HG02610 (cell line): ENCODE data around the gene LRIG3.

Experiments used
- ATAC-seq: cut with Tn5 transposase; IDR thresholded peaks from one replicate; pipeline ENCODE4 v1.9.1; 2021; ENCODE audit warnings: mild to moderate bottlenecking, moderate library complexity; ENCODE audit not compliant: unreplicated experiment

Gene LRIG3

DNA sequence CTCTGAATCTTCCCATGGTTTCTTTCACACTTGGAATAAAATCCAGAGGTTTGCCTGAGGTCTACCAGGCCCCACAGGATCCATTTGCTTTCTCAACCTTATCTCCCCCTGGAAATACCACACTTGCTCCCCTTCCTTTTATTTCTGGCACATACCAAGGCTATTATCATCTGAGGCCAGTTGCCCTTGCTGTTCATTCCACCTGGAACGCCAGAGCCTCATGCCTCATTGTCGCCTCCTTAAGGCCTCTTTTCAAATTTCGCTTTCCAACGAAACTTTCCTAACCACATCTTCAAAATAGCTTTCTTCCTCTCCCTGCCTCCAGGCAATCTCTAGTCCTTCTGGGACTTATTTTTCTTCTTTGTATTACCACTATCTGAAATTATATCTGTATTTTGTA, 11.2 kb upstream of the LRIG3 start:
- no peak for ATAC-seq

DNA sequence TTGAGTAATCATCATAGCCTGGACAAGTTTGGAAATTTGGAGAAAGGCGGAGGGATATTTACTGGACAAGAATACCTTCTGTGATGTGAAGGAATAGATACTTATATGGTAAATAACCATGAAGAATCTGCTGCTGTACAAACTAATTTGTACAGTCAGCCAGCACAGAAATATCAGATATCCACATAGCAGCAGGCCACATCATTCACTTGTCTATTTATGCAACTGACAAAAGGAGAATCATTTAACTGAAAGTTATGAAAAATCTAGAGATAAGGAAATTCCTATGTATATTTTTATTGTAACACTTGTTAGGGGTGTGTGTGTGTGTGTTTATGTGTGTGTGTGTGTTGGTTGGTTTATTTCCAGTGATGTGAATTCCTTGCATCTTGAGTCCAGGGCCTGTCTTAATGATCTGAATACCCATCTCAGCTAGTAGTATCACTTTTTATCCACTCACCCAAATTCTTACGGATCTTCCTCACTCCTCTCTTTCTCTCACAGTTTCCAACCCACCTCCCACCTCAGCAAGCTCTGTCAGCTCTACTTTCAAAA, 10.5 kb upstream of the LRIG3 start:
- no peak for ATAC-seq

DNA sequence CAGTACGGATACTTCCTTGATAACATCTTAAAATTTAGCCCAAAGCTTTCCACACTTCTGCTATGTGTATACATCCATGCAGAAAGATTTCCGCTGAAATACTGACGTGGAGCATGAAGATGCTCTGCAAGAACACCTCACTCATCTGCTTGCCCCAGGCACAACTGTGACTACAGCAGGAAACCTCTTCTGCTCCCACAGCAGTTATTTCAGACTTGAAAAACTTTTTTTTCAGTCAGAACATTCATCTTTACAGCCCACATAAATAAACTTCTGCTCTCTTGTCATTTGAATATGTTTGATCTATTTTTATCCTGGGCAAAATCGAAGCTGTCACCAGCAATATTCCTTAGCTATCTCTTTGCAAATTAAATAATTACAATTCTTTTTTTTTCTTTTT, 6.8 kb upstream of the LRIG3 start:
- ATAC-seq: no peak

DNA sequence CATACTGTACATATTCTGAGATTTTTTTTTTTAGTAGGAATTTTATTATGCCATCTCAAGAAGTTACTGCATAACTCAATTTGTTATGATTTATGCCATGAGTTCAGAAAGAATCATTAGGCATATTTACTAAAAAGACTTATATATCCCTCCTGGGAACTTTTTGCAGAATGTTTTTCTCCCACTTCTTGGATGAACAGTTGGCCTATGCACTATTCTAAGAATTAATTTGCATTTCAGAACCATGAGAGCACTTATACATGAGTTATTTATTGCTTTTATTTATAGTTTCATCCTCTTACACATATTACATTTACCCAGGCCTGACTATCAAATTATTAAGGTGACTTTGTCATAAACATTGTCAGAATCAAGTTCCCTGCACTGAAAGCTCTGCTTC, 6.3 kb upstream of the LRIG3 start:
- no peak for ATAC-seq

DNA sequence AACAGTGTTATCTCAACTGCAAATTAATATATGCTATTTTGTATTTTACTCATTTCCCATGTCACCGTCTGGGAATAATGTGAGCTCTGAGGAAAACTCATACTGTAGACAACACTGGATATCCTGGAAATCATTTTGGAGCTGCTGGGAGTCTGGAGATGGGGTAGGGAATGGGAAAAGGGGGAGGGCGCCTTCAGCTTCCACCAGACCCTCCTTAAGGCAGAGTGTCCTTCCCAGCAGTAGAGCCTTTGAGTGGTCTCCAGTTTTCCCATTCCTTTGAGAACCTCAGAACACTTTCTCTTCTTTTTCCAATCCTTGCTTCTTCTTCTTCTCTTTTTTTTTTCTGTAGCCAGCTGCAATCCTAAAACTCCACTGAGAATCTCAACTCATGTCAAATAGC, 5.4 kb upstream of the LRIG3 start:
- no peak for ATAC-seq

DNA sequence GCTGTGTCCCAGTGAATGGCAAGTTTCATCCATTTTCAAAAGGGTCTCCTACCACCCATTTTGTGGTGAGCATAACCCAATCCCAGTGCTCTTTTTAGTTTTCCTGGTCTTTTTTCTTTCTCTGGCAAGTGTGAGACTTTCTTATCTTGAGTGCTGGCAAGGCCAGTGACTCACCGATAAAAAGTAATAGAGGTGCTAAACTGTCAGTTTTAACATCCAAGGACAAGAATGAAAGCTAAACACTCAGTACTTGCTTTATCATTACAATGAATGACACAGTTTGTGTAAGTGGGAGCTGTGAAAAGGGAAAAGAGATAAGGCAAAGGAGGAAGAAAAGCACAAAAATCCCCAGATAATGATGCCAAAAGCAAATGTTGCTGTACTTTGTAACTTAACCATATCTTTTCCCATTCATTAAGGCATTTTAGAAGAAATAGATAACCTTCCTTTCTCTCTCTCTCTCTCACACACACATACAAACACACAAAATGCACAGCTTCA, 4.9 kb upstream of the LRIG3 start:
- ATAC-seq: no peak

DNA sequence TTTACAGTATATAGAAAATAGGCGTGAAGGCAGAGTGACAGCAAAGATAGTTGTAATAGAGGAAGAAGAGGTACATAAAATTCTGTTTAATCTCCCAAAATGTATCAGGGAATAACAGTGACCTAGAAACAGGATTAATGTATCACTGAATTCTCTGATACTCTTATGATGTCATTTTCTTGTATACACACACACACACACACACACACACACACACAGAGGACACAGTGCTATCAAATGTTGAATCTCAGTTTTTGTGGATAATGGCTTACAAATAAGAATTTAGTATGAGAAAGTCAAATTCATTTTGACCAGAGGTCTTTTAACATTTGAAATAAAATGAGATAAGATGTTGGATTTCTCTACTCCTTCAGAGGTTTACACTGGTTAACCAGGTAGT, 4.3 kb upstream of the LRIG3 start:
- no peak for ATAC-seq

DNA sequence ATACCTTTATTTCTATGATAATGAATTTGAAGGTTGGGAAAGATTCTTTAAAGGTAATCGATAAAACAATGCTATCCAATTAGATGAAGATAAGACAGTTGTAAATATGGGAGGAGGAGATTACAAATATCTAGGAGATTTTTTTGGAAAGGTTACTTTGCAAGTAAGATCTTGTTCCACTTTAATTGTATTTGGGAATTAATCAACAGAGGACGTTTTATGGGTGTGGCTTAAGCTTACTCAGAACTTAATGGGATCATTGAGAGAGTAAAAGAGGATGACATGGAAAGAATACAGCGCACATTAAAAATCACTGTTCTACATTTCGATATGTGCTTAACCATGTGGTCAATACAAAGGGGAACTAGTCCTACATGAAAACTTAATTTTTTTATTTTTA, 3.5 kb upstream of the LRIG3 start:
- no peak for ATAC-seq

DNA sequence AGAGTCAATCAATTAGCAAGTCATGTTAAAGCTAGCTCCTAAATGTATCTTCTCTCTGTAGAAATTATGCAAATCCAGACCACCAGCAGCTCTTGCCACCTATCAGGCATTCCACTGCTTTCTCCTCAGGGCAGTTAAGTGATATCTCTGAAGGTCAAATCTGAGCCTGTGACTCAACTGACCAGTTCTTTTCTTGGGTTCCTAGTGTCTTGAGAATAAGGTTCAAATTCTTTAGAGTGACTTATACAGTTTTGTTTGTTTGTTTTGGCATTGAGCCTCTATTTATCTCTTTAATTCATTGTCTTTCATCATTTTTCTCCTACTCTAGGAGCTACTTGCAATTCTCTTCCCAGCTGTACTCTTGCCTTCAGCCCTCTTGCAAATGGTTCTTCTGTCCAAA, 2.5 kb upstream of the LRIG3 start:
- ATAC-seq: no peak

DNA sequence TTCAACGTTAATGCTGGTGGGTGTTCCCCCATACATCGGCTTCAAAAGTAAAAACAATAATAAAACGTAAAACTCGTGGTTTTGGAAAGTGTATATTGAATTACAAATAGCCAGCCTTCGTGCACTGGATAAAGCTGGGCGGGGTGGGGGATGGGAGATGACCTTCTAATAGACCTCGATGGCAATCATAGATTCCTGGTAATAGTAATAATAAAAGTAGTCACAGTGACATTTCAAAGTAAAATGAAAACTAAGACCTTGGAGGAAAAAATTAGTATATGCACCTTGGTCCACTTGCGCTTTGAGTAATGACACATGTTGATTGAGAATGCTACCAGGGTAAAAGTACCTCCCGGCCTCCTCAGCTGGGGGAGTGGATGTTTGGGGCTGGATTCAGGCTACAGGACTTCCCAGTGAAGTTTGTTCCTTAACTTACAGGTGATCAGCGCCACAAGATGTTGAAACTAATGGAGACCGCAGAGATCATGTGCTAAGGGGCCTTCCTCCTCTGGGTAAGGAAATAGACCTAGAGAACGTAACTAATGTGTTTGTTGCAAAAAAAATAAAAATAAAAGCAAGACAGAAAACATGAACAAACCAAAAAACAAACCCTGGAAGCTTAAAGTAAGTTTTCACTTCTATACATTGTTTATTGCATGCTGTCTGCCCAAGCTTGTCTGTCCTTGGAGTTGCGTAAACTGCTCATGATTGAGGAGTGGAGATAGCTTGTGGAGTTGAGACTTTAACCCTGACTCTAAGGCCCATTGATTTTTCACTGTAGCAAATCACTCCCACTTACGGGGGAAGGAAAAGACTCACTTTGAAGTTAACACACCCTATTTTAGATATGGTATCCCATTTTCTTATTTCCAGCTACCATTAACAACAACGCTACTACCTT, 907 bp upstream of the LRIG3 start:
- ATAC-seq: no peak

DNA sequence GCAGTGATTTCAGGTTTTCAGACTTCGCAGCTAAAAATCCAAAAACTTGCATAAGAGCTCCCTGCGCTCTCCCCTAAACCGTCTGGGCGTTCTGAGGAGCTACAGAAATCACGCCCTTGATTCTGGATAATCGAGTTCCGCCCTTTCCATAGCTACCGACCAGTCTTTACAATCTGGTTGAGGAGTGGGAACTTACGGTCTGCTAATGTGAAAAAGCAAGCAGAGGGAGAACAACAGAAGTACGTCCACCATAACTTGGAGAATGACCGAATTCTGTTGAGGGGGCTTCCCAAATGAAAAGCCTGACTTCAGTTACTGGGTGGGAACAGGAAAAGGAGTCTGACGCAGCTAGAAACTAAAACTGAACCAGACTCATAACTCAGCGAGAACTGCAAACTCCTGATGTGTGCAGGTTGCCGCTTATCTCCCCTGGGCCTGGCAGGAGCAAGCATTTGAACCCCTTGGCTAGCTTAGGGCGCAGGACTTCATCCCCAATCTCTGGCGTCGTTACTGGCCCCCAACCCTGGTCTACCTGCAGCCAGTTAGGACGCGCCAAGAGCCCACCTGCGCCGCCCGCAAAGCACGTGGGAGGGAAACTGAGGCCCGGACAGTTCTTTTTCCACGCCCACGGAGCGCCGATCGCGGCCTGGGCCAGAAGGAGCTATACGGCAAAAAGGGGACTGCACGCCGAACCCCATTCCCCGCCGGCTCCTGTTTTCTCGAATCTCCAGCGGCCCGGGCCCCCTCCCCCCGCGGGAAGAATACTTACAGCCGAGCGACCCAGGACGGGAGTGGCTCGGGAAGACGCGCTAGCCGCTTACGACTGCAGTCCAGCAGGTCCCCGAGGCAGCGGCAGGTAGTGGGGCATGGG, 838 bp downstream of the LRIG3 start:
- ATAC-seq: peak; percentile 50

DNA sequence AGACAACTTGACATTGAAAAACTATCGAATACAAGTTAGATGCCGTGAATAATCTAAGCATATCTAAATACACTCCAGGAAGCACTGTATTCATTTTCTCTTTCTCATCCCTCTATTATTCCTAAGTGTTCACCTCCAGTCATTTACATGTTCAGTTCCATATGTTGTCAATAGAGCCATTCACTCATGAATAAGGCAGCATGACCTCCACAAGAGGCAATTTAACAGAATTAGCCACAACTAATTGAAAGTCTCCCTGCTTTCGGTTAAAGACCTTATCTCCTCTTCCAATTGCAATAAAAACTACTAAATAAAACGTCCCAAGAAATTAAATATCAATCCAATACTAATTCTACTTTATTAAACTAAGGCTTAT, 1.8 kb downstream of the LRIG3 start:
- ATAC-seq: no peak

DNA sequence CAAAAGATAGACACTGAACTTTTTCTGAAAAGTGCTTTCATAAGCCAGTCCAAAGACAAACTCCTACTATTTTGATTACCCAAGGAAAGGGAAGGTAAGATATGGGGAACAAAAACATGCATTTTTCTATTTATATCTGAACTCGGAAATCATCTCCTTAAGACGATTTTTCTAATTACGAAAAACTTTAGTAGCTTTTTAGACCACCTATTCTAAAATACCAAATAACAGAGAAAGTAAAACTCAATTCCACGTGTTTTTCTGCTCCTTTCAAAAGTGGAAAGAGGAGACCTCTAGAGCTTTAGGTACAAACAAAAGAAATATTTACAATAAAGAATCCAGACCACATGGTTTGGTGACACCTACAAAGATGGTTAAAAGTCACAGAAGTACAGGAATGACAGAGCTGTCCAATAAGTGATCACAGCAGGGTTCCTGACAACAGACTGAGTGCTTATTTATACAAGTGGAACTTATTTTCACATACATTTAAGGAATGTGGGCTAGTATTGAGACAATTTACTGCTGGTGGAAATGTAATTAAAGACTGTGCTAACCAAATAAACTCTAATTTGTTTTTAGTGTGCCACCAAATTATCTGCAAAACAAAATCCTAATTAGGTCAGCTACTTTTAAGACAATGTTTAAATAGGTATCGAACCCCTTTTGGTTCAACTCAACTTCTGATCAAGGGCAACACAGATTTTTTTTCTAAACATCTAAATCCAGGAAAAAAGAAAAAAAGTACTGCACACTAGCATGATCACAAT, 2.4 kb downstream of the LRIG3 start:
- ATAC-seq: no peak

DNA sequence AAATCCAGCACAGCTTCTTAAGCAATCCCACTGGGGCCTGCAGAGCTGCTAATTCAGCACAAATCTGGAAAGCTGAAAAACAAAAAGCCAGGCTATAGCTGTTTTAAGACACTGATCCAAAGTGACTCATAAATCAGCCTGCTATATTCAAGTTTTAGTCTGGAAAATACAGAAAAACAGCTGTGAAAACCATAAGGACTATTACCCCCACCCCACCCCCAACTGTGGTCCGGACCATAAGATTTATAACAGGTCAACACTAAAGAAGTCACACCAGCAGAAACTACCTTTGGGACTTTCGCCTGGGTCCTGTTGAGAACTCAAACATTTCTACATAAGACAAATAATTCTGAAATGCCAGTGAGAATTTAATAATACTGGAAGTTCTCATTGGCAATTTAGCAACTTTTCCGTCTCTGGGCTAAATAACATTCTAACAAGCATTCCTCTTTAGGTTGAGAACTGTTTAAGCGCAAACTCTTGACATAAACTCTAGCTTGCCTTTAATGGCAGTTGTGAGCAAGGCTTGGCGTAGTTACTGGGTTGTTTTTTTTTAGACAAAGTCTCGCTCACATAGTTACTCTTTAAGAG, 3.3 kb downstream of the LRIG3 start:
- ATAC-seq: no peak

DNA sequence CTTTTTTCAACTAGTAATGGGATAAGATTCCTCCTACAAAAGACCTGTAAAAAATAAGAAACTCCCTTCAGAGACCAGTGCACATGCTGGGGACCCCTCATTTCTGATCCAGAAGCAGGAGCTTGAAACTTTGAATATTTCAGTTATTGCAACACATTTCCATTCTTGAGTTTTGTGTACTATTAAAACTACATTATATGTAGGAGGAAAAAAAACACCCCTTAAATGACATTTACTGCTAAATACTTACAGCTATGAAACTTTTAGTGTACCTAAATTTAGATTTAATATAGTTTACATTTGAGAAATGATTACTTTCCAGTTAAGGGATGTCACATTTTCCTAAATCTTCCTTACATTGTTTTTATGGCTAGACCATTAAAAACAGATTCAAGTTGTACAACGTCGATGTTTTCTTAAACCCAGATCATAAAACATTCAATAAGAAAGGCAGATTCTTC, 4.1 kb downstream of the LRIG3 start:
- ATAC-seq: no peak

DNA sequence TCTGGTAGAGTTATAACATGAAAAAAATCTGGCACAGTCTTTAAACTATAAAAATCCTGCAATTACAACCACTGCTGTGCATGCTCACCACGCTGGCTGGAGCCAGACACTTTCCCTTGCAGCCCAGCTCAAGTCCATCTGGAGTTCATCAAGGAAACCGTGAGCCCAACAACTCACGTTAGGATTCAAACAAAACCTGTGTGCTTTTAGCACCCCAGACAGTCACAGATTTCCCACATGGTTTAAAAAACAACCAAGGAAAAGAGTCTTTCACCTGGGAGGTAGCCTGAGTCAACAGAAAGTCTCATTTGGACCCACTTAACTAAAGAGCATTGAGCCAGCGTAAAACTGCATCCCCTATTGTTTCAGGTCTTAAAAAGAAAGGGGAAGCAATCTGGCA, 4.7 kb downstream of the LRIG3 start:
- ATAC-seq: no peak

DNA sequence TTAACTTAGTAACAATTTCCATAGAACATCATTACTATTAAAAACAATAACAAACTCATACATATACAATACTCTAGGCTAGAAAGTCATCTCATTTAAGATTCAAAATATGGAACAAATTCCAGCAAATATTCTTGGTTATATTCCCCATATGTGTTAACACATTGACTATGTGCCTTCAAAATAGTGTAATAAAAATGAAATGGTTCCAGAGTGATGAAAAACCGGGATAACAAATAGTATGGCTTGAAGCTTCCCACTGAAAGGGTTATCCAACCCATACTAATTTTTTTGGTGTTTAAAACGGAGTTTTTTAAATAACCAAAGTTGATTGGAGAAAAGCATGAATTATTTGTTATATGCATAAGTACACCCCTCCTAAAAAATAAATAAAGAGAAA, 5.3 kb downstream of the LRIG3 start:
- no peak for ATAC-seq

DNA sequence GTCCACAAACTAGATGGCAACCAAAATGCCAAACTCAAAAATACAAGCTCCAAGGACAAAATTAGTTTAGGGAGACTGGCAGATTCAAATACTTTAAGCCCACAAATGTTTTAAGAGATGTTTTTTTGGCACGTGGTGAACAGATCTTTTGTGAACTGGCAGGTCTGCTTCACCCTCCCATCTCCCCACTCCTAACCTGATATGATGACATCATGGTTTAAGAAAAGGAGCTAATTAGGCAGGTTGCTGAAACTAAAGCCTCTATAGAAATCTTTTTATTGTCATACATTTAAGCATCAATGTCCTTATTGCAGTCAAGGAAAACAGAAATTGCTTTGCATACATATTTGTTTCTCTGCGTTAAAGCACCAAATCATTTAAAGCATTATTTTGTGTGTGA, 5.8 kb downstream of the LRIG3 start:
- ATAC-seq: no peak

DNA sequence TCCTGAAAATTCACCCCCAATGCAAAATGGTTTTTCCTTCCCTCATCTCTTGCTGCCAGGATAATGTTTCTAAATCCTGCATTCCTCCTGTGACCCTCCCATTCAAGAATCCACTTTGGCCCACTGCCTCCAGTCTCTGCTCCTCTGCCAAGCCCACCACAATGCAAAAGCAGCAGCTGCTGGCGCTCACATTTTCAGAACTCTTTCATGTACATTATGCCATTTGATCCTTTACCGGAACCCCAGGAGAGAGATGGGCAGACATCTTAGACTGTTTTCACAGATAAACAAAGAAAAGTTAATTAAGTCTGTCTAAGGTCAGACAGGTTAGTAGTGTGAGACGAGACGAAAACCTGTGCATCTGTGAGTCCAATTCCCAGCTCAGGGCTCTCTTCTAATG, 12.9 kb downstream of the LRIG3 start:
- no peak for ATAC-seq

DNA sequence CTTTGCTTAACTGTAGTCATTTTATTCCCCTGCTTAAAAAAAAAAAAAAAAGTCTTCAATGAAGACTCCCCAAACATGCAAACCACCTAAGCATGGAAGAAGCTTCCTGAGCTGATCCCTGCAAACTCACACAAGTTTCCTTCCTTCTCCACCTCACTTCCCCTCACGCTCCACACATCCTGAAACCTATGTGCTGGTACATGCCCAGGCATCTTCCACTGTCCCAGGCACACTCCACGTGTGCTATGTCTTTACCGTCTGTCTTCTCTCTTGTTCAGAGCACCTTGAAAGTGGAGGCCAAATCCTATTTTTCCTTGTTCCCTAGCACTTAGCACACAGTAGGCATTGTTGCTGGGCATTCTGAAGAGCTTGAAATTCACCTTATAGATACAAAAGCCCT, 13.4 kb downstream of the LRIG3 start:
- no peak for ATAC-seq
